GM12874 (cell line): ENCODE measurements around the gene ESRRB.
A peak's percentile ranks its signal among the peaks of the same experiment; 100 is the strongest.

ENCODE experiments used
- TF ChIP-seq, protein P1 (sequence below): IDR thresholded peaks from 2 replicates; pipeline ENCODE4 v1.5.1; 2011; ENCODE audit warnings: low read depth, mild to moderate bottlenecking, control low read depth, low read length, moderate library complexity; ENCODE audit not compliant: insufficient read depth

ESRRB gene

DNA sequence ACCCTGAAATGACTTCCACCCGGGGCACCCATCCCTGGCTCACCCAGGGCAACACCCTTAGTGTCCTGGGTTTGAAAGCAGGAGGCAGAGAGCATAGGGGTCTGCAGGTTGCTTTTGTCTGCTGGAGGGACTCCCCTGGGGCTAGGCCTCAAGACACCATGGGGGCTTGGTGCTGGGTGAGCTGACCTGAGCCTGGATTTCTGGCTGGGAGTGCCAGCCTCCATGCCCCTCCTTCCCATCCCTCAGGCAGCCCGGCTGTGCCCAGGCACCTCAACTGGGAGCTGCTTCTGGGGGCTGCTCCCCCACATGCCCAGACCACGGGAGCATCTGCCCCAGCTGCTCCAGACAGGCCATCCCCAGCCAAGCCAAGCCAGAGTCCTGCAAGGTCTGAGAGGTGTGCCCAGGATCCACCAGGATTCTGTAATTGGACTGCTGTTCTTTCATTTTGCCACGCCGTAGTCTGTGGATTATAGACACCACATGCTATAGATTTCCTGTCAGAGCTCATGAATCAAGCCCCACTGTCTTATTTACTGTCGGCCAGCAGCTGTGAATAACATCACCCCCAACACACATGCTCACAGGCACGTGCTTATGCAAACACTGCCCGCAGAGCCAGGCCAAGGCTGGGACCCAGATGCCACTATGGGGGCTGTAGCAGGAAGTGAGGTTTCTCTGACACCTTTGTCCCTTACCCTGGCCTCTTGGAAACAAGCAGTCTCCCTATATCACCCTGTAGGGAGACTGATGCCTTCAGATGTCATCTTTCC lies 29.4 kb upstream of the ESRRB start:
- TF ChIP-seq, protein P1, sequence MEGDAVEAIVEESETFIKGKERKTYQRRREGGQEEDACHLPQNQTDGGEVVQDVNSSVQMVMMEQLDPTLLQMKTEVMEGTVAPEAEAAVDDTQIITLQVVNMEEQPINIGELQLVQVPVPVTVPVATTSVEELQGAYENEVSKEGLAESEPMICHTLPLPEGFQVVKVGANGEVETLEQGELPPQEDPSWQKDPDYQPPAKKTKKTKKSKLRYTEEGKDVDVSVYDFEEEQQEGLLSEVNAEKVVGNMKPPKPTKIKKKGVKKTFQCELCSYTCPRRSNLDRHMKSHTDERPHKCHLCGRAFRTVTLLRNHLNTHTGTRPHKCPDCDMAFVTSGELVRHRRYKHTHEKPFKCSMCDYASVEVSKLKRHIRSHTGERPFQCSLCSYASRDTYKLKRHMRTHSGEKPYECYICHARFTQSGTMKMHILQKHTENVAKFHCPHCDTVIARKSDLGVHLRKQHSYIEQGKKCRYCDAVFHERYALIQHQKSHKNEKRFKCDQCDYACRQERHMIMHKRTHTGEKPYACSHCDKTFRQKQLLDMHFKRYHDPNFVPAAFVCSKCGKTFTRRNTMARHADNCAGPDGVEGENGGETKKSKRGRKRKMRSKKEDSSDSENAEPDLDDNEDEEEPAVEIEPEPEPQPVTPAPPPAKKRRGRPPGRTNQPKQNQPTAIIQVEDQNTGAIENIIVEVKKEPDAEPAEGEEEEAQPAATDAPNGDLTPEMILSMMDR, result no peak

DNA sequence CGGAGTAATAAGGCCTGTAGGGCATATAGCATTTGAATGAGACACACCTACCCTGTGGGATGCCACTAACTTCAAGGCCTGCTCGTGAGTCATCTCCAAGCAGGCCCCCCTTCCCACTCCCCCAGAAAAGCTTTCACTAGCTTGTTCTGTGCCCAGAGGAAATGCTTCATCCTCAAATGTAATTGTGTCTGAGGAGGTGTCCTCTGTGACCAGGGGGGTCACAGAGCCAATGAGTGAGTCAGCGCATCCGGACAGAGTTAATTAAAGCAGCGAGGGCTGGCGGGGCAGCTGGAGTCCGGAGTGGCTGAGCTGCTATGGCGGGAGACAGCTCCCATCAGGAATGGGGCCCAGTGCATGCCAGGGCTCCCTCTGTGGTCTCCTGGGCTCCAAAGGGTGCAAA lies 27.0 kb upstream of the ESRRB start:
- TF ChIP-seq, protein P1, result no peak

DNA sequence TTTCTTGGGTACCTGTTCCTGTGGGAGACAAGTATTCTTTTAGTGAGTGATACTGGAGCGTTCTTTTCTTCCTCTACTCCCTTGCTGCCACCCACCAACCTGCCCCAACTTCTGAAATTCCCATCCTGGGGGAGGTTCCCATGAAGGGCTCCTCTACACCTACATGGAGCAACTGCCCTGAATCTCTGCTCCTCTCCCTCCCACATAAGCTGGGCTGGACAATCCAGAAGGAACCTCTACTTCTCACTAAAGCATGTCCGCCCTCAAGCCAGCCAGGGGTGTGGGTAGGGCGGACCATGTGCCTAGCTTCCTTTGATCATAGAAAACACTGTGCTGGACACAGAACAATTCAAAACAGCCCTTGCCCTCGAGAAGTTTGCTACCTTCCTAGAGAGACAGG lies 25.9 kb upstream of the ESRRB start:
- TF ChIP-seq, protein P1, result no peak

DNA sequence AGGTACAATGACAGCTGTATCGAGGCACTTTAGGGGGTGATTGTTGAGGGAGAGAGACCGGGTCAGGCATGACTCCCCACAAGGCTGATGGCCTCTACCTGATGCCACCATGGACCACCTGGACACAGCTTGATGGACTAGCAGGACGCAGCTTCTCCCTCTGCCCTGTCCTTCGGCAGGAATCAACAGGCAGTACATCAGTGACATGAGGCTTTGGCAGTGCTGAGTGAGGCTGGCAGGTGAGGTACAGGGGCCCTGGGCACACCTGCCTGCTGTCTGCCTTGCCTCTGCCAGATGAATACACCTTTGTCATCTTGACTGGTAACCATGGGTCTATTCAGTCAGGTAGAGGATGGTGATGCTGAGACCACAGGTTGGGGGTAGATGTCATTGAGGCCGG lies 25.3 kb upstream of the ESRRB start:
- TF ChIP-seq, protein P1, result no peak

GRCh38 chr14:76351941-76352340 lies 24.0 kb upstream of the ESRRB start:
- TF ChIP-seq, protein P1, result no peak

GRCh38 chr14:76352639-76353281 lies 23.2 kb upstream of the ESRRB start:
- TF ChIP-seq, protein P1, result peak; percentile 95

DNA sequence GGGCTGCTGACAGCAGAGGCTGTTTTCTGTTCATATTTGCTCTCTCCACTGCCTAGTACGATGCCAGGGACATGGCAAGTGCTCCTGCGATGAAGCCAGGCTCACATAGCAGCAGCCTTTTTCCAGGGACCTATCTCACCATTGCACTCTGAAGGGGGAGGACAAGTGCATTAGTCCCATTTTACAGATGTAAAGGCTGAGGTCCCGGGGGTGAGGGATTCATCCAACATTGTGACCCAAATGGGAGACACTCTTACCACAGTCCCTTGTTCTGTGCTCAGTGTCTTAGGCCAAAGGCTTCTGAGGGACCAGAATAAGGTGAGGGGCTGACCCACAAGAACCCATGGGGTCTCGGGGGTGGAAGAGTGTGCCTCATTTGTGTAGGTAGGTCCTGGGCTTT lies 21.6 kb upstream of the ESRRB start:
- TF ChIP-seq, protein P1, result no peak
